ENCODE results near the gene SYAP1. TPM values are rescaled to one million over a fixed set of nuclear protein-coding genes. Genes with fewer than 3 reads are reported as not detected.

The SYAP1 gene
- total and polyA plus RNA-seq, 2 of the 8 experiments (the other 6 are each of a cell fraction or from before 2014, with no cell fraction given): 2.9 to 20.3 TPM

- Histone ChIP-seq H3K79me1 (ENCODE audit: low read depth, low read length) (no peaks in the 10 kb centered on the region), H3K56ac (replicated peaks; ENCODE audit: insufficient read length, low read depth, low read length) (no peak overlapping the region), H3K14ac (ENCODE audit: insufficient read length) (no peak overlapping the region), H3K36me3 (ENCODE audit: control insufficient read depth in 2 of 4, insufficient read depth in 4 of 4, low read length in 3 of 4) (peaks cover 3 to 36% (median 15%) of the 10 kb centered on the region in 4 experiments; a peak in 6 of 8 replicates), H4K5ac (ENCODE audit: insufficient read length, low read depth, low read length) (no peak overlapping the region), H2BK5ac (ENCODE audit: low read depth, low read length) (no peak overlapping the region), H3K18ac (ENCODE audit: extremely low read depth, low read length) (no peak overlapping the region), H3K23me2 (ENCODE audit: low read depth, low read length) (no peaks in the 10 kb centered on the region), H4K20me1 (replicated peaks in 1 of 2; ENCODE audit: control insufficient read depth in 1 of 2, insufficient read depth in 2 of 2, low read length in 2 of 2) (peaks cover 0 to 4% of the 10 kb centered on the region in 2 experiments), H4K91ac (replicated peaks; ENCODE audit: insufficient read length, low read length) (no peak overlapping the region), H3K9me3 (ENCODE audit: insufficient read depth in 2 of 2, low read depth in 1 of 2, low read length in 1 of 2) (no peaks in the 10 kb centered on the region), H2BK15ac (ENCODE audit: low read length) (no peak overlapping the region), H3K4ac (replicated peaks; ENCODE audit: insufficient read length, low read depth, low read length) (no peak overlapping the region), H2BK120ac (replicated peaks; ENCODE audit: low read depth, low read length) (no peak overlapping the region), H3K9ac (replicated peaks in 1 of 4; ENCODE audit: extremely low read depth in 1 of 4, low read depth in 3 of 4, low read length in 3 of 4) (no peak overlapping the region), H3K23ac (ENCODE audit: insufficient read length) (no peak overlapping the region), H3K79me2 (ENCODE audit: control insufficient read depth in 1 of 2, insufficient read depth in 2 of 2, low read length in 2 of 2) (no peaks in the 10 kb centered on the region), H2BK12ac (ENCODE audit: low read depth, low read length) (no peak overlapping the region), H2AFZ (ENCODE audit: low read length) (no peak overlapping the region), H3K4me1 (replicated peaks in 1 of 4; ENCODE audit: control insufficient read depth in 3 of 4, insufficient read depth in 4 of 4, low read length in 3 of 4) (no peaks in the 10 kb centered on the region), H4K8ac (ENCODE audit: extremely low read depth, insufficient read depth, low read length) (no peak overlapping the region), H3K27ac (ENCODE audit: low read depth, low read length) (no peak overlapping the region), H3K4me2 (ENCODE audit: insufficient read depth in 1 of 2, low read depth in 2 of 2, low read length in 2 of 2) (no peak overlapping the region), H2AK5ac (ENCODE audit: low read depth, low read length) (no peak overlapping the region), H3K27me3 (replicated peaks in 1 of 4; ENCODE audit: control insufficient read depth in 3 of 4, extremely low read depth in 1 of 4, insufficient read depth in 3 of 4, low read length in 3 of 4) (no peaks in the 10 kb centered on the region), H3K4me3 (ENCODE audit: extremely low read depth in 1 of 4, insufficient read depth in 2 of 4, low read depth in 3 of 4, low read length in 4 of 4) (no peak overlapping the region), H2BK20ac (ENCODE audit: low read length) (no peak overlapping the region)
- DNase-seq (ENCODE audit: low read depth in 1 of 2, low spot score in 2 of 2) (no peak), FAIRE-seq (no peak)
- WGBS, 2 experiments (ENCODE audit: extremely low coverage in 1 of 2, insufficient coverage in 1 of 2, insufficient read length in 1 of 2, insufficient replicate concordance in 2 of 2, low coverage in 1 of 2, low lambda C conversion rate in 2 of 2, missing lambda C conversion rate in 1 of 2): 95% methylated on average over 2 of the region's 2 CpGs; no CpG with 5 or more reads in 1 of the 2 experiments
- POLR2A ChIA-PET (ENCODE audit: partially characterized antibody): no interaction called here
- CTCF ChIA-PET (ENCODE audit: partially characterized antibody): interaction anchor here (1.5 kb wide), 1 partner anchor 54 kb away, joined by 3 read pairs; no protein-coding TSS in a partner anchor
- no peak for TF ChIP-seq CHD2 (IDR thresholded peaks at IDR 0.05; ENCODE audit: low read length)
- no peak for TF ChIP-seq CHD1 (IDR thresholded peaks at IDR 0.05; ENCODE audit: low read depth, low read length)
- TF ChIP-seq POLR2AphosphoS5 (IDR thresholded peaks at IDR 0.05; ENCODE audit: low read depth, low read length): no peak
- no peak for TF ChIP-seq BRCA1 (IDR thresholded peaks at IDR 0.05; ENCODE audit: low read depth, low read length)
- TF ChIP-seq KDM5A (IDR thresholded peaks at IDR 0.05; ENCODE audit: low read length): no peak
- TF ChIP-seq TBP (IDR thresholded peaks at IDR 0.05; ENCODE audit: low read depth, low read length): no peak
- TF ChIP-seq RAD21 (IDR thresholded peaks at IDR 0.05 in 1 of 2, conservative IDR thresholded peaks at IDR 0.05 in 1 of 2; ENCODE audit: low read depth in 2 of 2, low read length in 2 of 2): no peak
- TF ChIP-seq HDAC6 (IDR thresholded peaks at IDR 0.05; ENCODE audit: low read depth, low read length): no peak
- no peak for TF ChIP-seq ZNF274 (IDR thresholded peaks at IDR 0.05; ENCODE audit: borderline replicate concordance, extremely low read depth, low read length)
- TF ChIP-seq POU5F1 (IDR thresholded peaks at IDR 0.05; ENCODE audit: low read depth, low read length): no peak
- no peak for TF ChIP-seq NANOG (IDR thresholded peaks at IDR 0.05; ENCODE audit: insufficient read depth, low read depth, low read length, poor library complexity, severe bottlenecking)
- no peak for TF ChIP-seq FOSL1 (IDR thresholded peaks at IDR 0.05; ENCODE audit: insufficient read depth, low read depth, low read length)
- no peak for TF ChIP-seq EGR1 (IDR thresholded peaks at IDR 0.05; ENCODE audit: borderline replicate concordance, low read depth, low read length)
- TF ChIP-seq EZH2 (IDR thresholded peaks at IDR 0.05; ENCODE audit: low read depth, low read length, severe bottlenecking): no peak
- no peak for TF ChIP-seq SP2 (IDR thresholded peaks at IDR 0.05; ENCODE audit: low read length)
- no peak for TF ChIP-seq GTF2F1 (IDR thresholded peaks at IDR 0.05; ENCODE audit: borderline replicate concordance, low read depth, low read length)
Observed at GRCh38 chrX:16754019-16754418, 34.6 kb downstream of the SYAP1 start.
